Natural killer cell (primary cell): ENCODE measurements around the gene MRPL47. TPM values are rescaled to one million over a fixed set of nuclear protein-coding genes. Genes with fewer than 3 reads are reported as not detected.

ENCODE experiments used
- ATAC-seq, 3 donors: fragments of 150-1000 bp in 2 of 3; fragments of 200-7000 bp in 1 of 3; cut with Tn5 transposase; 1 replicate in 1 of 3; 2 replicates in 2 of 3; pipeline ENCODE4 v1.10.0; 2021; ENCODE audit warnings: mild to moderate bottlenecking in 2 of 3, moderate library complexity in 2 of 3
- DNase-seq, 2 donors: peaks; one replicate each; pipeline versions ENCODE4 v3.0.0 to v3.0.0-alpha.2; 2013 to 2021; ENCODE audit warnings: mixed read lengths in 1 of 2
- H3K27ac ChIP-seq: one replicate; pipeline ENCODE4 v1.5.1; 2013; ENCODE audit warnings: mild to moderate bottlenecking, low read length
- H3K27me3 ChIP-seq: one replicate; pipeline ENCODE4 v1.6.1; 2013; ENCODE audit warnings: low read length; ENCODE audit not compliant: control insufficient read depth, insufficient read depth
- H3K36me3 ChIP-seq: one replicate; pipeline ENCODE4 v1.6.1; 2013; ENCODE audit warnings: low read length; ENCODE audit not compliant: control insufficient read depth, insufficient read depth
- H3K4me1 ChIP-seq: one replicate; pipeline ENCODE4 v1.6.1; 2013; ENCODE audit warnings: low read length; ENCODE audit not compliant: control insufficient read depth, insufficient read depth
- H3K4me3 ChIP-seq: one replicate; pipeline ENCODE4 v1.5.1; 2013; ENCODE audit warnings: low read length
- H3K9me3 ChIP-seq: one replicate; pipeline ENCODE4 v1.6.1; 2013; ENCODE audit warnings: low read length; ENCODE audit not compliant: control insufficient read depth, insufficient read depth
- H3K27ac Mint-ChIP-seq, 2 donors: one replicate each; pipeline ENCODE4 v1.8.0; 2022; ENCODE audit warnings: mild to moderate bottlenecking in 2 of 2, mixed read lengths in 2 of 2, moderate library complexity in 1 of 2
- H3K27me3 Mint-ChIP-seq, 2 donors: one replicate each; pipeline ENCODE4 v1.8.0; 2022; ENCODE audit warnings: low read depth in 2 of 2, mixed read lengths in 2 of 2
- H3K36me3 Mint-ChIP-seq: one replicate; pipeline ENCODE4 v1.8.0; 2022; ENCODE audit warnings: mixed read lengths
- H3K4me1 Mint-ChIP-seq, 2 donors: one replicate each; pipeline ENCODE4 v1.8.0; 2022; ENCODE audit warnings: mixed read lengths in 2 of 2
- H3K4me3 Mint-ChIP-seq: one replicate; pipeline ENCODE4 v1.8.0; 2022; ENCODE audit warnings: mild to moderate bottlenecking, moderate library complexity, mixed read lengths
- H3K9me3 Mint-ChIP-seq, 2 donors: one replicate each; pipeline ENCODE4 v1.8.0; 2022; ENCODE audit warnings: mixed read lengths in 2 of 2
- CTCF ChIP-seq: fragments of 200-600 bp; IDR thresholded peaks from one replicate; pipeline ENCODE4 v1.8.0; 2022; ENCODE audit warnings: antibody characterized with exemption
- WGBS: methylation state at CpG from one replicate; pipeline ENCODE4 v1.1.7; 2013; ENCODE audit warnings: missing lambda C conversion rate; ENCODE audit not compliant: insufficient coverage; 5-methylcytosine and 5-hydroxymethylcytosine counted together
- intact Hi-C: fragments of 100-400 bp; cut with micrococcal nuclease; formaldehyde crosslinking; loops from one replicate; pipeline ENCODE4 v1.14.2; 2022
- total RNA-seq, 4 donors: library from RNA; stranded (reverse); fragments of 120-200 nt in 1 of 4; gene quantifications; one replicate each; pipeline versions ENCODE4 v1.2.3 to v1.2.4, GENCODE V29; 2013 to 2022

Gene MRPL47
- total RNA-seq, 3 donors from 2014 or later (not counting 1 experiment from before 2014, with no cell fraction given): 23.2 to 30.8 (median 25.5) TPM

GRCh38 chr3:179542375-179542774 is 62.1 kb downstream of the MRPL47 start:
- H3K27me3 ChIP-seq: no peaks in the 10 kb centered on the region
- intact Hi-C loops: no loop called here
- no peaks in the 10 kb centered on the region for H3K36me3 ChIP-seq
- H3K9me3 ChIP-seq: no peaks in the 10 kb centered on the region
- ATAC-seq (no peak), DNase-seq (no peak)
- H3K4me3 Mint-ChIP-seq: no peak overlapping the region
- TF ChIP-seq CTCF: no peak
- H3K4me3 ChIP-seq: no peak overlapping the region
- H3K9me3 Mint-ChIP-seq: no peaks in the 10 kb centered on the region
- no peaks in the 10 kb centered on the region for H3K36me3 Mint-ChIP-seq
- no peaks in the 10 kb centered on the region for H3K4me1 ChIP-seq
- no peak overlapping the region for H3K27ac ChIP-seq
- no peaks in the 10 kb centered on the region for H3K4me1 Mint-ChIP-seq
- no peak overlapping the region for H3K27ac Mint-ChIP-seq
- H3K27me3 Mint-ChIP-seq: peaks cover 6 to 10% of the 10 kb centered on the region in 2 donors

DNA sequence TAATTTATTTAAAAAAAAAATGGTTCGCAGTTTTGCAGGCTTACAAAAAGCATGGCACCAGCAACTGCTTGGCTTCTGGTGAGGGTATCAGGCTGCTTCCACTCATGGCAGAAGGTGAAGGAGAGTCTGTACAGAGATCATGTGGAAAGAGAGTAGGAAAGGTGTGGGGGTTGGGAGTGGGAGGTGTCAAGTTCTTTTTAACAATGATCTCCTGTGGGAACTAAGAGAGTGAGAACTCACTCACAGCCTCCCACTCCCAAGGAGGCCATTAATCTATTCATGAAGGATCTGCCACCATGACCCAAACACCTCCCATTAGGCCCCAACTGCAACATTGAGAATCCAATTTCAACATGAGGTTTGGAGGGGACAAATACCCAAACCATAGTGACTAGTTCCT is 62.8 kb downstream of the MRPL47 start:
- no peak overlapping the region for H3K4me3 Mint-ChIP-seq
- no peak for ATAC-seq
- H3K36me3 Mint-ChIP-seq: no peaks in the 10 kb centered on the region
- H3K27me3 Mint-ChIP-seq: peaks cover 6 to 10% of the 10 kb centered on the region in 2 donors
- no peaks in the 10 kb centered on the region for H3K9me3 ChIP-seq
- H3K27me3 ChIP-seq: no peaks in the 10 kb centered on the region
- H3K4me3 ChIP-seq: no peak overlapping the region
- H3K4me1 Mint-ChIP-seq: no peaks in the 10 kb centered on the region
- no peaks in the 10 kb centered on the region for H3K36me3 ChIP-seq
- DNase-seq: no peak
- H3K27ac Mint-ChIP-seq: no peak overlapping the region
- WGBS: 95% methylated on average over 1 of the region's 1 CpG
- no peaks in the 10 kb centered on the region for H3K4me1 ChIP-seq
- H3K9me3 Mint-ChIP-seq: no peaks in the 10 kb centered on the region
- no peak for TF ChIP-seq CTCF
- intact Hi-C loops: no loop called here
- no peak overlapping the region for H3K27ac ChIP-seq

- TF ChIP-seq CTCF: no peak
- Mint-ChIP-seq H3K4me3 (no peak overlapping the region), H3K9me3 (no peaks in the 10 kb centered on the region), H3K4me1 (no peaks in the 10 kb centered on the region), H3K27me3 (peaks cover 6 to 10% of the 10 kb centered on the region in 2 donors), H3K36me3 (no peaks in the 10 kb centered on the region), H3K27ac (no peak overlapping the region)
- no peak overlapping the region for H3K4me3 ChIP-seq
- no peaks in the 10 kb centered on the region for H3K4me1 ChIP-seq
- no peak for ATAC-seq
- no peak for DNase-seq
- no peaks in the 10 kb centered on the region for H3K27me3 ChIP-seq
- H3K9me3 ChIP-seq: no peaks in the 10 kb centered on the region
- no peak overlapping the region for H3K27ac ChIP-seq
- intact Hi-C loops: no loop called here
- WGBS: 88% methylated on average over 2 of the region's 2 CpGs
- no peaks in the 10 kb centered on the region for H3K36me3 ChIP-seq
Observed at GRCh38 chr3:179541094-179541493, 63.3 kb downstream of the MRPL47 start.

Other genes starting within 250 kb of the MRPL47 start
- gene GNB4, start 153.2 kb downstream of the MRPL47 start, total RNA-seq: 1 to 10 TPM; 1.6 to 3.4 (median 2.9) TPM
- gene ACTL6A, start 41.7 kb downstream of the MRPL47 start, total RNA-seq: 10 to 100 TPM; 23.1 to 29.9 (median 24.1) TPM
- gene NDUFB5, start 156 bp upstream of the MRPL47 start, total RNA-seq: 10 to 100 TPM; 19.0 to 25.4 (median 23.9) TPM
- gene USP13, start 48.4 kb upstream of the MRPL47 start, total RNA-seq: 1 to 10 TPM; 2.4 to 5.6 (median 3.0) TPM